Endothelial cell of hepatic sinusoid (primary cell): ENCODE measurements around the gene LRRC42.

ENCODE experiments used
- in situ Hi-C: cut with HindIII; loops from 2 replicates; pipeline ENCODE4 v1.10.0; 2017; ENCODE audit warnings: low sequenced_read_pairs

The LRRC42 gene, protein sequence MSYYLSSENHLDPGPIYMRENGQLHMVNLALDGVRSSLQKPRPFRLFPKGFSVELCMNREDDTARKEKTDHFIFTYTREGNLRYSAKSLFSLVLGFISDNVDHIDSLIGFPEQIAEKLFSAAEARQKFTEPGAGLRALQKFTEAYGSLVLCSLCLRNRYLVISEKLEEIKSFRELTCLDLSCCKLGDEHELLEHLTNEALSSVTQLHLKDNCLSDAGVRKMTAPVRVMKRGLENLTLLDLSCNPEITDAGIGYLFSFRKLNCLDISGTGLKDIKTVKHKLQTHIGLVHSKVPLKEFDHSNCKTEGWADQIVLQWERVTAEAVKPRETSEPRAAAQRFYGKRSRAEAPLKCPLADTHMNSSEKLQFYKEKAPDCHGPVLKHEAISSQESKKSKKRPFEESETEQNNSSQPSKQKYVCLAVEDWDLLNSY

DNA sequence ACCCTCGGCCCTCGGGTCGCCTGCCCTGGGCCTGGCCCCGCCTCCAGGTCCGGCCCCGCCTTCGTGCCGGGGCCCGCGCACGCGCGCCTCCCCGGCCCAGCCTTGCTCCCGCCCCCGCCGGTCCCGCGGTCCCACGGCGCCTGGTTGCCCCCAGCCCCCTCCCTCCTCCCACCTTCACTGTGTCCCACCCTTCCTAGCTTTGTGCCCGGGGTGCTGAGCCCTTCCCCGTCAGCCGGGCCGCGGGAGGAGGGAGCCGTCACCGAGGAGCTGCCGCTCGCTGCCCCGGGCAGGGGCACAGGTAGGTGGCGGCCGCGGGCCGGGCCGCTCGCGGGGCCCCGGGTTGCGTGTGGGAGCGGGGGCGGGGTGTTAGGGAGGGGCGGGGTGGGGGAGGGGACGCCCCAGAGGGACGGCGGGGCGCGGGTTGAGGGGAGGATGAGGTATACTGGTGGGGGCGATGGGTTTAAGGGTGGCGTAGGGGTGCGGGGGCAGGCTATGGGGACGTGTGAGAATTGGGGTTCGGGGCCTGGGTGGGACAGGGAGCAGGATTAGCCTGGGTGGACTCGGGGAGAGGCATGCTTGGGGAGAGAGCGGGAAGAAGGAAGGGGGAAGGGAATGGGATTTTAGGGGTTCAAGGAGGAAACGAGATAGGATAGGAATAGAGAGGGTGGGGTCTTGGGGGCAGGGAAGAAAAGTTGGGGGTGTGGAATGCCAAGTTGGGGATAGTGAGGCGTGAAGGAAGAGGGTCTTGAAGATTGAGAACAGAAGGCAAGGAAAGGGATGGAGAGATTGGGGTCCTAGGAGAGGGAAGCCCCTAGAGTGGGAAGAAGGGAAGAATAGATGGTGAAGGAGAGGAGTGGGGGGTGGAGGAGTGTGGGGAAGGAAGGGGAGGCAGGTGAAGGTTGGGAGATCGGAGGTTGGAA, at the start of gene LRRC42:
TSS of gene LRRC42 (plus strand) at position 99 of the 920 bp plus-strand sequence. CDS start 5,650 bp downstream, outside the sequence.
- in situ Hi-C loops, result no loop called here

GRCh38 chr1:53896635-53897229, 49.4 kb upstream of the LRRC42 start:
- in situ Hi-C loops, result no loop called here

DNA sequence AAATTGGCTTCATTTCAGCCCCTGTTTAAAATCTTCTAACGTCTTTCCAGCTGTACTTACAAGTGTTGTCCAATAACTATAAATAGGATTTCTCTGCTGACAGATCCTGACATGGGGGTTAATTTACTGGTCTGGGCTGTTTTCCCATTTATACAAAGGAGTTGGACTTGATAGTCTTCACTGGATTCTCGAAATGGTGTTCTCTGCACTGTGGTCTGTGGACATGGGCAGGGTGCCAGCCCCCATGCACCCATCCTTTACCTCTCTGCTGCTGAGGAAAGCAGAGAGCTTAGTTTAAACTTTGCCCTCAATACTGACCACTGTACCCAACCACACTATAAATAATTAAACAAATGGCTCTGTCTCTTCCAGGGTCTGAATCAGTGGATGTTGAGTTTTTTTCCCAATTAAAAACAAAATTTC, 46.9 kb upstream of the LRRC42 start:
- in situ Hi-C loops, result no loop called here

DNA sequence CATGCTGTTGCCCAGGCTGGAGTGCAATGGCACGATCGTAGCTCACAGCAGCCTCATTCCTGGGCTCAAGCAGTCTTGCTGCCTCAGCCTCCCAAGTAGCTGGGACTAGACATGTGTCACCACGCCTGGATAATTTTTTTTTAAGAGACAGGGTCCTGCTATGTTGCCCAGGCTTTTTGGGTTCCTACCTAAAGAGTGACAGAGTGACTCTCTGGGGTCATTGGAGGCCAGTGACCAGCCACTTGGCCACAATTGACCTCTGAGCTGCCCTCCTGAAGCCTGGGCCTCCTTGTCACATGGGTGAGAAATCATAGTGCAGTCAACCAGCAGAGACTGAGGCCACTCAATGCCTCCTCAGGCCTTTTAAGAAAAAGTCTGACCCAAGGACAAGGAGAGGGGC, 46.4 kb upstream of the LRRC42 start:
- in situ Hi-C loops, result no loop called here

- in situ Hi-C loops, result no loop called here
Measured at GRCh38 chr1:53902235-53903138, 43.7 kb upstream of the LRRC42 start.

- in situ Hi-C loops, result no loop called here
Measured at GRCh38 chr1:53905509-53905908, 40.6 kb upstream of the LRRC42 start.

- in situ Hi-C loops, result no loop called here
Measured at GRCh38 chr1:53906121-53906520, 40.0 kb upstream of the LRRC42 start.

DNA sequence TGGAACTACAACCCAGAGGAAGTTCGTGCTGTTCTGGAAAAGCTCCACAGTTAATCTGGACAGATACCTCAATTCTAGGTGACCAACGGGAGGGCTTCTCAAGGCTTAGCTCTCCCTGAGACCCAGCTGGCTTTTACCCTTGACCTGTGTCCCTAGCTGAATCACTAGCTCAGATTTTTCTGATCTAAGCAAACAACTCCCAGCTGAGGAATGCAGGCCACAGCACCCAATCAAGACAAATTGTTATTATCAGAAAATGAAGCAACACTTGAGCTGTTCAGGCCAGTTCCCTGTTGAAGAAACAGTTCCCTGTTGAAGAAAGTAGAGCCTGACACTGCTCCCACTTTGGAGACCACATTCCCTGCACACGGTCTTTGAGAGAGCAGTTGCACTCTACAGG, 36.2 kb upstream of the LRRC42 start:
- in situ Hi-C loops, result no loop called here

GRCh38 chr1:53911442-53911841, 34.7 kb upstream of the LRRC42 start:
- in situ Hi-C loops, result no loop called here

DNA sequence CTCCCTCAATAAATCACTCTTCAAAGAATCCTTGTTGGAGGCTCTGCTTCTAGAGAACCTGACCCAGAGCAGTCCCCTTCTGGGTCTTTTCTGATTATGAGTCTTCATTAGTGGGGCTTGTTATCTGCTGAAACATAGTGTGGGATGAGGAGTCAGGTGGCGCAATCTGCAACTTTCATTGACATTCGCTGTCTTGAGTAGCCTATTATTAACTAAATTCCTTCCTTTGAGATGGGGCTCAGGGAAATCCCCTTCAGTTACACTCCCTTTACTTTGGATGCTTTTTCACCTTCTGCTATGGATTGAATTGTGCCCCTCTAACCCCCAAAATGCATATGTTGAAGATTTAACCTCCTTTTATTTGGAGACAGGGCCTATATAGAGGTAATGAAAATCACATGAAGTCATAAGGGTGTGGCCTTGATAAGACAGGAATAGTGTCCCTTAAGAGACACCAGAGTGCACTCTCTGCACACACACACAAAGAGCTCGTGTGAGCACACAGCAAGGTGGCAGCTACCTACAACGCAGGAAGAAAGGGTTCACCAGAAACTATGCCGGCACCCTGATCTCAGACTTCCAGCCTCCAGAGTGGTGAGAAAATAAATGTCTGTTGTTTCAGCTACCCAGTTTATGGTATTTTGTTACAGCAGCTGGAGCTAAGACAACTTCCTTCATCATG, 32.7 kb upstream of the LRRC42 start:
- in situ Hi-C loops, result no loop called here

DNA sequence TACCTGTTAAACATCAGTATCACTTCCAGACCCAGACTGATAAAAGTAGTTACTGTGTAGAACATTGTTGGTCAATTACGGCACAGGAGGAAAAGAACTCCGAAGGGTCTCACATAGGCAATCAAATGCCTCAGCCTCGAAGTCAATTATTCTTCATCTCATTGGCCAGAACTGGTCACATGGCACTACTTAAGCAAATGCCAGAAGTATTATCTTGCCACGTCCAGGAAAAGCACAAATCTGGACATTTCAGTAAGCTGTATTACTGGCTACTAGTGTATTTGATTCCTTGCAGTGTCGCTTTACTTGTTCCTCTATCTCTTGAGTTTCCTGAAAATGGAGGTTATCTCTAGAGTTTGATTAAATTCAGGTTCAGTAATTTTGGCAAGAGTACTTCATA, 27.8 kb upstream of the LRRC42 start:
- in situ Hi-C loops, result loop anchor here (5.0 kb wide), 1 partner anchor 94 kb away; no protein-coding TSS in a partner anchor

DNA sequence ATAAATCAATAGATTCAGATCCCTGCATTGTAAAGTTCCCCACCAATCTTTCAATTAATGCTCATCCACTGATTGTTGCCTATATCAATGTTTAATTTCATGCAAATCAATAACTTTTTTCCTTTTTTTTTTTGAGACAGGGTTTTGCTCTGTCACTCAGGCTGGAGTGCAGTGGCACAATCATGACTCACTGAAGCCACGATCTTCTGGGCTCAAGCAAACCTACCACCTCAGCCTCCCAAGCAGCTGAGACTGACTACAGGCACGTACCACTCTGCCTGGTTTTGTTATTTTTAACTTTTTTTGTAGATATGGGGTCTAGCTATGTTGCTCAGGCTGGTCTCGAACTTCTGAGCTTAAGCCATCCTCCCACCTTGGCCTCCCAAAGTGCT, 26.5 kb upstream of the LRRC42 start:
- in situ Hi-C loops, result loop anchor here (5.0 kb wide), 1 partner anchor 93 kb away; no protein-coding TSS in a partner anchor

DNA sequence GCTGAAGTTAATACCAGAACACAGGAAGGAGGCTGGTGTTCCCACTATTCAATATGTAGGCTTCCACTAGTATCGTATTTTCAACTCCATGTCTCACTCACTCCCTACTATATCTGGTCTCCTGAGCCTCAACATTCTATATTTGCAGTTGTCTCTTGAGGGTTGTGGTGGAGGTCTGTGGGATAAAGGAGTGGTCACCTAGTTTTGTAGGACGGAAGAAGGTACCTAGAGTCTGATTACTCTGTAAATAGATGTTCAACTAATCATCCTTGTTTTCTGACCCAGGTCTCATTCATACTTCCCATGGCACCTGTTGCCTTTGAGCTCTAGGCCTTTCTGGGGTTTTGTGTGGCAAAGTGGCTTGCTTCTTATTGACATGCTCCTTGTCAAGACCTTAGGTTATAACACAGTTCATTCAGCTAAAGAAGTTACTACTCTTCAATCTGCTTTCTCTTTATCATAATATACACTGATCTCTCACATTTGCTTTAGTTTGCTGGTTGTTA, 18.7 kb upstream of the LRRC42 start:
- in situ Hi-C loops, result no loop called here

- in situ Hi-C loops, result no loop called here
Measured at GRCh38 chr1:53929246-53929960, 16.7 kb upstream of the LRRC42 start.

- in situ Hi-C loops, result no loop called here
Measured at GRCh38 chr1:53930932-53931331, 15.2 kb upstream of the LRRC42 start.

DNA sequence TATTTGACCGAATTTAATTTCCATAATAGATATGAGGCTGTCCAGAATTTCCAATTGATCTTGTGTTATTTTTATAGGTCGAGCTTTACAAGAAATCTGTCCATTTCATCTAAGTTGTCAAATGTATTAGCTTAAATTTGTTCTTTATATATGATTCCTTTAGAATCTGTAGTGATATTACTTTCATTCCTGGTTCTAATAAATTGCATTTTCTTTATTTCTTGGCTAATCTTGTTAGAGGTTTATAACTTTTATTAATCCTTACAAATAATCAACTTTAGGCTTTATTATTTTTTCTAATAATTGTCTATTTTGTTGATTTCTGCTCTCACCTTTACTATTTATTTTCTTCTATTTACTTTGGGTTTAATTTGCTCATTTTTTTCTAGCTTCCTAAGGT, 14.6 kb upstream of the LRRC42 start:
- in situ Hi-C loops, result no loop called here

DNA sequence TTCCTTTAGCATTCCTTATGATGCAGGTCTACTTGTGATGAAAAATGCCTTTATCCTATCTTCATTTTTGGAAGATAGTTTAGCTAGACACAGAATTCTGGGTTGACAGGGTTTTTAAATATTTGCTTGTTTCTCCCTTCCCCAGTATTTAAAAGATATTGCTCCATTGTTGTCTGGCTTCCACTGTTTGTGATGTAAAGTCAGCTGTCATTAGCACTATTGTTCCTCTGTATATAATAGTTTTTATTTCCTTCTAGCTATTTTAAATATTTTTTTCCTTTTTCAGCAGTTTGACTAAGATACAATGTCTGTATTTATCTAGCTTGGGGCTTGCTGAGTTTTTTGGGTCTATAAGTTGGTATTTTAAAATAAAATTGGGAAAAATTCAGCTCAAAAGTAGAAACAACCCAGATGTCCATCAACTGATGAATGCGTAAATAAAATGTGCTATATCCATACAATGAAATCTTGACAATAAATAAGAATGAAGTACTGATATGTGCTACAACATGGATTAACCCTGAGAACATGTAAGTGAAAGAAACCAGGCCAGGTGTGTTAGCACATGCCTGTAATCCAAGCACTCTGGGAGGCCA, 11.9 kb upstream of the LRRC42 start:
- in situ Hi-C loops, result no loop called here

GRCh38 chr1:53936430-53936829, 9.7 kb upstream of the LRRC42 start:
- in situ Hi-C loops, result no loop called here
